NCI-H446 treated with DMSO at 0.1 percent for 48 hours (cell line): ENCODE results near the gene SLC9B1.
"Not testable (repeated sequence)": the region's sequence is repeated elsewhere in the genome, so short reads cannot be mapped to it uniquely, and the experiment has no call there.

Experiments
- DNase-seq: peaks from one replicate; lab custom pipeline; 2025; lab: John Stamatoyannopoulos, UW

The SLC9B1 gene

GRCh38 chr4:103011378-103012025 is 8.0 kb downstream of the SLC9B1 start:
- no peak for DNase-seq

DNA sequence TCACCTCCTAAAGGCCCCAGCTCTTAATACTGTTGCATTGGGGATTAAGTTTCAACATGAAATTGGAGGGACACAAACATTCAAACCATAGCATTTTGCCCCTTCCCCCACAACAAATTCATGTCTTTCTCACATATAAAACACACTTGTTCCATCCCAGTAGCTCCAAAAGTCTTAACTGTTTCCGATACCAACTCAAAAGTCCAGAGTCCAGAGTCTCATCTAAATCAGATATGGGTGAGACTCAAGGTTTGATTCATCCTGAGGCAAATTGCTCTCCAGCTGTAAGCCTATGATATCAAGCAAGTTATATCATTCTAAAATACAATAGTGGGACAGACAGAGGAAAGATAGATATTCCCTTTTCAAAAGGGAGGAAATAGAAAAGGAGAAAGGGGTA is 8.7 kb downstream of the SLC9B1 start:
- no peak for DNase-seq

GRCh38 chr4:103008875-103009729 is 10.4 kb downstream of the SLC9B1 start:
- peak; percentile 11 for DNase-seq

GRCh38 chr4:103002551-103002950 is 17.0 kb downstream of the SLC9B1 start:
- no peak for DNase-seq

GRCh38 chr4:102994803-102995202 is 24.7 kb downstream of the SLC9B1 start:
- no peak for DNase-seq

GRCh38 chr4:102993985-102994384 is 25.5 kb downstream of the SLC9B1 start:
- not testable (repeated sequence) for DNase-seq

GRCh38 chr4:102988429-102989020 is 31.0 kb downstream of the SLC9B1 start:
- DNase-seq = no peak

DNA sequence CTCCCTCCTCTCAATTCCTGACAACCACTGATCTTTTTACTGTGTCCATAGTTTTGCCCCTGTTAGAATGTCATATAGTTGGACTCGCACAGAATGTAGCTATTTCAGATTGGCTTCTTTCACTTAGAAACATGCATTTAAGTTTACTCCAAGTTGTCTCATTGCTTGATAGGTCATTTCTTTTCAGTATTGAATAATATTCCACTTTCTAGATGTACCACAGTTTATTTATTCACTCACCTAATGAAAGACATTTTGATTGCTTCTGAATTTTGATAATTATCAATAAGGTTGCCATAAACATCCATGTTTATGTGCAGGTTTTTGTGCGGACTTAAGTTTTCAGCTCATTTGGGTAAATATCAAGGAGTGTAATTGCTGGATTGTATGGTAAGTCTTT is 38.5 kb downstream of the SLC9B1 start:
- no peak for DNase-seq

DNA sequence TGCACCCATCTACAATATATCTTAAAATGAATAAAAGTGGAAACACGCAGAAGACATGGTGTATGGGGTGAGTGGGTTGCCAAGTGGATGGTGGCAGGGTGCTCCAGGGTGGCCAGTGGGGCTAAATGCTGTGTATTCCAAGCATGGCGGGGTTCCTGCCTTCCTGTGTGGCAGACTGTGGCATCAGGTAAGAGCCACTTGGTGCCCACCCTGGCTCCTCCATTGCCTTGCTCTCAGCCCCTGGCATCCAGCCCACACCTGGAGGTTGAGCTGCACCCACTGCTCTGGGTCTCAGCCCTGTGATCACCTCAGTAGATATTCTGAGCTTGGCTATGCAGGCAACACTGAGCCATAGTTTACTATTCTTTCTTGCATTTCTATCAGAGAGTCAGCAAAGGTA is 57.7 kb downstream of the SLC9B1 start:
- not testable (repeated sequence) for DNase-seq

DNA sequence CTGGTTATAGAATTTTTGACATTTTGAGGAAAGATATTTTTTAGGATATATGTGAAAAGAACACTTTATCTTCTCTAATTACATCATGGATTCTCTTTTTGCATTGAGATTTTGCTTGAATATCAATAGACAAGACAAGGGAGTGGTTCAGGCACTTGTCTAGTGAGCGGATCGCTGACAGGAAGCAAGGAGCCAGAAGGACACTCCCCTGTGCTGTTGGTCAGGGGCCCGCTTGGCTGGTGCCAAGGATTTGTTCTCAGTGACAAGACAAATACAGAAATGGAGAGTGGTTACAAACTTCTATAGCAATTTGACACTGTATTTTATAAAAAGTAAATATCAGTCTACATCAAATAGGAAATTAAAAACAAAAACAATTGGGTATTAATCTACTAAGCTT is 60.0 kb downstream of the SLC9B1 start:
- no peak for DNase-seq

- DNase-seq = no peak
These were observed 74.4 kb downstream of the SLC9B1 start for GRCh38 chr4:102945066-102945465.

- DNase-seq = not testable (repeated sequence)
These were observed 81.4 kb downstream of the SLC9B1 start for GRCh38 chr4:102938063-102938462.

DNA sequence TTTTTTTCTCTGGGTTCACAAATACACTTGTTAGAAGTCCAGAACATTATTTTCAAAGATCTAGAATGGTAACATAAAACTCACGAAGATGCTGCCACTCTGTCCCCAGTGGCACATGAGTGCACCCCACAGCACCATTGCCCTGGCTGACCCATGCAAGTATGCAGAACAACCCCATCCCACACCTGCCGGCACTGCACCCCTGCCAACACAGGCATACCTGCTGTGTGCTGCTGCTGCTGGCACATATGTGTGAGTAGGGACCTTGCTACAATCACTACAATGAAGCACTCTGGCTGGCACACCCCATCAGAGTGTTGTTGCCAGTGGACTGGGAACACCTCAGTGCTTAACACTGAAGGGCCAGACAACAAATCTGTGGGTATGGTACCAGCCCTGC is 83.8 kb downstream of the SLC9B1 start:
- DNase-seq = no peak

DNA sequence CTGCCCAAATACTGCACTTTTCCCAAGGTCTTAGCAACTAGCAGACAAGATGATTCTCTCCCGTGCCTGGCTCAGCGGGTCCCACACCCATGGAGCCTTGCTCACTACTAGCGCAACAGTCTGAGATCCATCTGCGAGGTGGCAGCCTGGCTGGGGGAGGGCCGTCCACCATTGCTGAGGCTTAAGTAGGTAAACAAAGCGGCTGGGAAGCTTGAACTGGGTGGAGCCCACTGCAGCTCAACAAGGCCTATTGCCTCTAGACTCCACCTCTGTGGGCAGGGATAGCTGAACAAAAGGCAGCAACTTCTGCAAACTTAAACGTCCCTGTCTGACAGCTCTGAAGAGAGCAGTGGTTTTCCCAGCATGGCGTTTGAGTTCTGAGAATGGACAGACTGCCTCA is 99.8 kb downstream of the SLC9B1 start:
- not testable (repeated sequence) for DNase-seq

GRCh38 chr4:102918859-102919258 is 100.6 kb downstream of the SLC9B1 start:
- DNase-seq = no peak

- no peak for DNase-seq
These were observed 117.7 kb downstream of the SLC9B1 start for GRCh38 chr4:102901804-102902203.

GRCh38 chr4:102897610-102898009 is 121.9 kb downstream of the SLC9B1 start:
- DNase-seq = not testable (repeated sequence)

- not testable (repeated sequence) for DNase-seq
These were observed 123.0 kb downstream of the SLC9B1 start for GRCh38 chr4:102896547-102896946.

- DNase-seq = not testable (repeated sequence)
These were observed 129.6 kb downstream of the SLC9B1 start for GRCh38 chr4:102889866-102890265.

DNA sequence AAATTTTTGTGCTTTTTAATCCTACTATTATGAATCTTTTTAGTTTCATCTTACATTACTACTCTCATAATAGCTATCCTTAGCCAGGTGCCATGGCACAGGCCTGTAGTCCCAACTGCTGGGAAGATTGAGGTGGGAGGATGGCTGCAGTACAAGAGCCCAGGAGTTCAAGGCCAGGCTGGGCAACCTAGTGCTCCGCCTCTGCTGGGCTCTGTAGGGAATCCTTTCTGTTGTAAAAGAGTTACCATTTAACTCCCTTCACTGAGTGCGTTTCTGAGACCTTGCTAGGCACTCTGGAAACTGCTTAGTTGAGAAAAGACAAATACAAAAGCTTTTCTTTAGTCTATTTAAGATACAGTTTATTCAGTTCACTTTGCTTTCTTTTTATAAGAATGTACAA is 130.9 kb downstream of the SLC9B1 start:
- not testable (repeated sequence) for DNase-seq

GRCh38 chr4:102883278-102883677 is 136.2 kb downstream of the SLC9B1 start:
- DNase-seq = no peak

GRCh38 chr4:102881343-102881742 is 138.2 kb downstream of the SLC9B1 start:
- DNase-seq = no peak

DNA sequence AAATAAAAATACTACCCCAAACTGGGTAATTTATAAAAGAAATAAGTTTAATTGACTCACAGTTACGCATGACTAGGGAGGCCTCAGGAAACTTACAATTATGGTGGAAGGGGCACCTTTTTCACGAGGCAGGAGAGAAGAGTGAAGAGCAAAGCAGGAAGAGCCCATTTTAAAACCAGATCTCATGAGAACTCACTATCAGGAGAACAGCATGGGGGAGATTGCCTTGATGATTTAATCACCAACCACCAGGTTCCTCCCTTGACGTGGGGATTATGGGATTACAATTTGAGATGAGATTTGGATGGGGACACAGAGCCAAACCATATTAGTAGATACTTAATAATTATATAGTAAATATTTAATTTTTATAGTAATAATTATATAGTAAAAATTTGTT is 140.6 kb downstream of the SLC9B1 start:
- DNase-seq = no peak
